Measurements from ENCODE around the gene A2M. TPM values are rescaled to one million over a fixed set of nuclear protein-coding genes. Genes with fewer than 3 reads are reported as not detected.

Gene A2M
- total RNA-seq, 1 donor from 2014 or later = 346 TPM

- H3K4me1 Mint-ChIP-seq (ENCODE audit: low read depth, unreplicated experiment) = peaks cover 23% of the 10 kb centered on the region
- H3K27me3 Mint-ChIP-seq (ENCODE audit: unreplicated experiment) = peaks cover 5% of the 10 kb centered on the region
- H3K4me3 Mint-ChIP-seq (ENCODE audit: unreplicated experiment) = no peak overlapping the region
- H3K27ac Mint-ChIP-seq (ENCODE audit: unreplicated experiment) = no peak overlapping the region
- no peak for DNase-seq
- no peaks in the 10 kb centered on the region for H3K36me3 Mint-ChIP-seq (ENCODE audit: unreplicated experiment)
- TF ChIP-seq, protein P1, sequence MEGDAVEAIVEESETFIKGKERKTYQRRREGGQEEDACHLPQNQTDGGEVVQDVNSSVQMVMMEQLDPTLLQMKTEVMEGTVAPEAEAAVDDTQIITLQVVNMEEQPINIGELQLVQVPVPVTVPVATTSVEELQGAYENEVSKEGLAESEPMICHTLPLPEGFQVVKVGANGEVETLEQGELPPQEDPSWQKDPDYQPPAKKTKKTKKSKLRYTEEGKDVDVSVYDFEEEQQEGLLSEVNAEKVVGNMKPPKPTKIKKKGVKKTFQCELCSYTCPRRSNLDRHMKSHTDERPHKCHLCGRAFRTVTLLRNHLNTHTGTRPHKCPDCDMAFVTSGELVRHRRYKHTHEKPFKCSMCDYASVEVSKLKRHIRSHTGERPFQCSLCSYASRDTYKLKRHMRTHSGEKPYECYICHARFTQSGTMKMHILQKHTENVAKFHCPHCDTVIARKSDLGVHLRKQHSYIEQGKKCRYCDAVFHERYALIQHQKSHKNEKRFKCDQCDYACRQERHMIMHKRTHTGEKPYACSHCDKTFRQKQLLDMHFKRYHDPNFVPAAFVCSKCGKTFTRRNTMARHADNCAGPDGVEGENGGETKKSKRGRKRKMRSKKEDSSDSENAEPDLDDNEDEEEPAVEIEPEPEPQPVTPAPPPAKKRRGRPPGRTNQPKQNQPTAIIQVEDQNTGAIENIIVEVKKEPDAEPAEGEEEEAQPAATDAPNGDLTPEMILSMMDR (IDR thresholded peaks at IDR 0.05; ENCODE audit: partially characterized antibody, unreplicated experiment) = no peak
- peaks cover 7% of the 10 kb centered on the region for H3K9me3 Mint-ChIP-seq (ENCODE audit: unreplicated experiment)
These were observed 6.4 kb upstream of the A2M start for GRCh38 chr12:9122091-9122609.

- Mint-ChIP-seq H3K36me3 (ENCODE audit: unreplicated experiment) (no peaks in the 10 kb centered on the region), H3K4me3 (ENCODE audit: unreplicated experiment) (no peak overlapping the region), H3K27ac (ENCODE audit: unreplicated experiment) (peak overlapping the region; percentile 44), H3K27me3 (ENCODE audit: unreplicated experiment) (peaks cover 8% of the 10 kb centered on the region), H3K9me3 (ENCODE audit: unreplicated experiment) (peaks cover 8% of the 10 kb centered on the region), H3K4me1 (ENCODE audit: low read depth, unreplicated experiment) (peaks cover 35% of the 10 kb centered on the region)
- no peak for DNase-seq
- TF ChIP-seq, protein P1 (IDR thresholded peaks at IDR 0.05; ENCODE audit: partially characterized antibody, unreplicated experiment) = no peak
These were observed 4.9 kb upstream of the A2M start for GRCh38 chr12:9120487-9121184.

DNA sequence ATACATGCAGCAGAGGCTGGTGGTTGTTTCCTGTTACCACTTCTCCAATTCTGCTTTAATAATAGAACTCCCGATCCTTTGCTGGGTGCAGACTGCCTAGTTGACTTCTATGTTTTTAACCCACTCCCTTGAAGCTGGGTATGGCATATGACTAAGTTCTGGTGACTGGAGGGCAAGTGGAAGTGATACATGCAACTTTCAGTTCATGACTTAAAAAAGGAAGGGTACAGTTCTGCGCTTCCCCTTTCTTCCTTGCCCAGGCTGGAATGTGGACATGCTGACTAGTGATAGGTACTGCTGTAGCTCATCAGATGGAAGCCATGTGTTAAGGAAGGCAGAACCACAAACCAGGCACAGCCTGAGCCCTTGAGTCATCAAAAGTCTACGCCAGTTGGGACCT, 2.4 kb upstream of the A2M start:
- no peaks in the 10 kb centered on the region for H3K36me3 Mint-ChIP-seq (ENCODE audit: unreplicated experiment)
- H3K27me3 Mint-ChIP-seq (ENCODE audit: unreplicated experiment) = peaks cover 8% of the 10 kb centered on the region
- H3K4me1 Mint-ChIP-seq (ENCODE audit: low read depth, unreplicated experiment) = peaks cover 41% of the 10 kb centered on the region
- DNase-seq = no peak
- H3K27ac Mint-ChIP-seq (ENCODE audit: unreplicated experiment) = peak overlapping the region; percentile 92
- TF ChIP-seq, protein P1 (IDR thresholded peaks at IDR 0.05; ENCODE audit: partially characterized antibody, unreplicated experiment) = no peak
- H3K9me3 Mint-ChIP-seq (ENCODE audit: unreplicated experiment) = peaks cover 8% of the 10 kb centered on the region
- H3K4me3 Mint-ChIP-seq (ENCODE audit: unreplicated experiment) = peak overlapping the region; percentile 49

GRCh38 chr12:9114946-9115345, 773 bp downstream of the A2M start:
- H3K36me3 Mint-ChIP-seq (ENCODE audit: unreplicated experiment) = no peaks in the 10 kb centered on the region
- no peak for DNase-seq
- TF ChIP-seq, protein P1 (IDR thresholded peaks at IDR 0.05; ENCODE audit: partially characterized antibody, unreplicated experiment) = no peak
- peak overlapping the region; percentile 98 for H3K27ac Mint-ChIP-seq (ENCODE audit: unreplicated experiment)
- H3K4me3 Mint-ChIP-seq (ENCODE audit: unreplicated experiment) = peak overlapping the region; percentile 79
- peaks cover 8% of the 10 kb centered on the region for H3K27me3 Mint-ChIP-seq (ENCODE audit: unreplicated experiment)
- peaks cover 47% of the 10 kb centered on the region for H3K4me1 Mint-ChIP-seq (ENCODE audit: low read depth, unreplicated experiment)
- peaks cover 5% of the 10 kb centered on the region for H3K9me3 Mint-ChIP-seq (ENCODE audit: unreplicated experiment)

DNA sequence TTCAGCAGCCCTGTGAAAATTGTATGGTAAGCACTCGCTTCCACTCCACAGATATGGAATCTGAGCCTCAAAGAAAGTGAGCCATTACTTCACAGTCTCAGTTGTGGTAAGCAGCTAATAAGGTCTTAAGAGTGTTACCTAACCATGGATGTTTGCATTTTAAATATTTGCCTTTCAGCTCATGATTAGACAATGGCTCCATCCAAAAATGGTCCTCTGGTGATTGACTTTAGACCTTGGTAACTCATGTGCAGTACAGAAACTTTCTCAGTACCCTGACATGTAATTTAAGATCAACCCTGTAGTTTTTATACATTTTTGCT, 1.8 kb downstream of the A2M start:
- Mint-ChIP-seq H3K36me3 (ENCODE audit: unreplicated experiment) (no peaks in the 10 kb centered on the region), H3K9me3 (ENCODE audit: unreplicated experiment) (peaks cover 5% of the 10 kb centered on the region), H3K27me3 (ENCODE audit: unreplicated experiment) (peaks cover 6% of the 10 kb centered on the region), H3K4me1 (ENCODE audit: low read depth, unreplicated experiment) (peaks cover 41% of the 10 kb centered on the region), H3K4me3 (ENCODE audit: unreplicated experiment) (peak overlapping the region; percentile 72), H3K27ac (ENCODE audit: unreplicated experiment) (no peak overlapping the region)
- TF ChIP-seq, protein P1 (IDR thresholded peaks at IDR 0.05; ENCODE audit: partially characterized antibody, unreplicated experiment) = no peak
- no peak for DNase-seq

Data from glutamatergic neuron (in vitro differentiated cells).